Vein endothelial cell (primary cell): ENCODE data around the gene MMP23B. TPM values are rescaled to one million over a fixed set of nuclear protein-coding genes. Genes with fewer than 3 reads are reported as not detected.

ENCODE experiments used
- total RNA-seq: library from RNA; depleted of rRNA; stranded (reverse); fragments of >200 nt; gene quantifications from 2 replicates; pipeline ENCODE4 v1.2.3, GENCODE V29; 2012

Gene MMP23B
- total RNA-seq = 0.29 and 0.33 TPM in 2 replicates

DNA sequence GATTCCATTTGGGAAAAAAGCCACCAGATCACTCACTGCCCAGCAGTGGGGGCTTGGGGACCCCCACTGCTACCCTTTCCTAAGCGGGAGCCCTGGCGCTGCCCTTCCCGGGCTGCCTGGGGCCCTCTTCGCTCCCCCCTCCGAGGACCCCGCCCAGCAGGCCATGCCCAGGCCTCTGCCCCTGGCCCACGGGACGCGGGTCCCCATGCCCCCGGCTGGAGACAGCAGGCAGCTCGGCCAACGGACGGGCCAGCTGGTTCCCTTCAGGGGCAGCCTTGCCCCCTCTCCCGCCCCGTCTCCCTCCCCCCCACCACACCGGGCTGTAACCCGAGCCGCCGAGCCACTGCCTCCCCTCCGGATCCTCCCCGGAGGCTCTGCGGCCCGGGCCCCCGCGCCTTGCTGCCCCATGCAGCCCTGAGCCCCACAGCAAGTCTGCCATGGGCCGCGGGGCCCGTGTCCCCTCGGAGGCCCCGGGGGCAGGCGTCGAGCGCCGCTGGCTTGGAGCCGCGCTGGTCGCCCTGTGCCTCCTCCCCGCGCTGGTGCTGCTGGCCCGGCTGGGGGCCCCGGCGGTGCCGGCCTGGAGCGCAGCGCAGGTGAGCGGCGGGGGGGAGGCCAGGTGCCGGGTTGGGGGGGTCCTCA is at the start of gene MMP23B:
Gene MMP23B (plus strand): TSS at position 392 of the 639 bp plus-strand sequence. CDS start 46 bp downstream, at position 438.

DNA sequence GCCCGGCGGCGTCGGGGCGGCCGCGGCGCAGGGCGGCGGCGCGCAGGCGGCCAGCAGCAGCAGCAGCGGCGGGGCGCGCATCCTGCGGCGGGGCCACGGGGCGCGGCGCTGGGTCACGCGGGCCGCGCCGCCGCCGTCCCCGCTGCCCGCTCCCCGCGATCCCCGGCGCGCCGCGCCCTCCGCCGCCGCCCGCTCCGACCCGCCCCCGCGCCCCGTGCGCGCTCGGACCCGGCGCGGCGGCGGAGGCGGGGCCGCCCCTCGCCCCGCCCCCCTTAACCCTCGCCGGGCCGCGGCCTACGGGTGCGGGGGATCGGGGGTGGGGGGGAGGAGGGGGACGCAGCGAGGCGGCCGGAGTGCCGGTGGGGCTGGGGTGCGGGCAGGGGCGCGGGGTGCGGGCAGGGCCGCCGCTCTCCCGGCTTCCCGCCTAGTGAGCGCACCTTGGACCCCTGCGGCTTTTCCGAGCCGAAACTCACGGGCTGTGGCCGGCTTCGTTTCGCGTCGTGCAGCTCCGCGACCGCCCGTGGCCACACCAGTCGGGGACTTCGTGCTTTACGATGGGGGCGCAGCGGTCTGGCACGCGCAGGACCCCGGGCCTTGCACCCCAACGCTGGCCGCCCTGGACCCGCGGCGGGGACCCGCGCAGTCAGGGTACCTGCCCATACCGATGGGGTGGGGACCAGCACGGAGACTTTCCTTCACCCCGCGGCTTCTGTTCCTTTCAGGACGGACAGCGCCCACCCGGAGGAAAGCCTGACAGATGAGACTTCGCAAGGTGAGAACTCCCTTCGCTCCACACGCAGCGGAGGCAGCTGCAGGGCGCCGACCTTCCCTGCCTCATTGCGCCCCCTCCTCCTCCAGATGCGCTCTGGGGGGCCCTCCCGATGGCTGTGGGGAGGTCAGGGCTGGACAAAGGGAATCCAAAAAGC is 31.8 kb upstream of the MMP23B start, which contains the start of gene FNDC10:
Gene FNDC10 (minus strand): TSS at position 201 of the 926 bp plus-strand sequence. CDS start 120 bp downstream, at position 81.

DNA sequence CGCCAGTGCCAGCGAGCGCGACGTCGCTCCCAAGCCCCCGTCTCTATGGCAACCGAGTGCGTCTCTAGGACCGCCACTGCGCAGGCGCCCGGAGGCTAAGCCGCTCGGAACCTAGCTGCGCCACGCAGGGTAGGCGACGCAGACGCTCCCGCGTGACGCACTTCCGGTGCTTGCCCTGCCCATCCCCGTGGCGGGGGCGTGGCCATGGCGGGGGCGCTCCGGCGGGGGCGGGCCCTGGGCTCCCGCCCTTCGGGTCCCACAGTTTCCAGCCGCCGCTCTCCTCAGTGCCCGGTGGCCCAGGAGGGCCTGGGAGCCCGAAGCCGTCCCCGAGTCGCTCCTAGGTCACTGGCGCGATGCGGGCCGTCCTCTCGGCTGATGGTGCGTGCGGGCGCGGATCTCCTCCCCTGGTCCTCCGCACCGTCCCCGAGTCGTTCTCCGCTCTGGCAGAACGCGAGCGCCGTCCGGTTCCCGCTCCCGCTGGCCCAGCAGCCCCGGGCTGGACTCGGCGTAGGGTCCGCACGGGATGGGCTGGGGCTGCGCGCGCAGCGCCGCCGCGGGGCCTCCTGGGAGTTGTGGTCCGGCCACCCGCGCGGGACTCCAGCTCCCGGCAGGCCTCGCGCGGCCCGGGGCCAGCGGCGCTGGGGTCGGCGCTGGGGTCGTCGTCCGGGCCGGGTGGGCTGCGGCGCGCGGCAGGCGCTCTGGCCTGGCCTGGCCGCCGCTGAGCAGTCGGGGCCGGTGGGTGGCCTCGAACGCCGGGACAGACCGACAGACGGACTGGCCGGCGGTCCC is 16.5 kb upstream of the MMP23B start, which contains the start of gene MIB2:
Gene MIB2 (plus strand): TSS at position 245 of the 789 bp plus-strand sequence. CDS start 7,953 bp downstream, outside the sequence.

DNA sequence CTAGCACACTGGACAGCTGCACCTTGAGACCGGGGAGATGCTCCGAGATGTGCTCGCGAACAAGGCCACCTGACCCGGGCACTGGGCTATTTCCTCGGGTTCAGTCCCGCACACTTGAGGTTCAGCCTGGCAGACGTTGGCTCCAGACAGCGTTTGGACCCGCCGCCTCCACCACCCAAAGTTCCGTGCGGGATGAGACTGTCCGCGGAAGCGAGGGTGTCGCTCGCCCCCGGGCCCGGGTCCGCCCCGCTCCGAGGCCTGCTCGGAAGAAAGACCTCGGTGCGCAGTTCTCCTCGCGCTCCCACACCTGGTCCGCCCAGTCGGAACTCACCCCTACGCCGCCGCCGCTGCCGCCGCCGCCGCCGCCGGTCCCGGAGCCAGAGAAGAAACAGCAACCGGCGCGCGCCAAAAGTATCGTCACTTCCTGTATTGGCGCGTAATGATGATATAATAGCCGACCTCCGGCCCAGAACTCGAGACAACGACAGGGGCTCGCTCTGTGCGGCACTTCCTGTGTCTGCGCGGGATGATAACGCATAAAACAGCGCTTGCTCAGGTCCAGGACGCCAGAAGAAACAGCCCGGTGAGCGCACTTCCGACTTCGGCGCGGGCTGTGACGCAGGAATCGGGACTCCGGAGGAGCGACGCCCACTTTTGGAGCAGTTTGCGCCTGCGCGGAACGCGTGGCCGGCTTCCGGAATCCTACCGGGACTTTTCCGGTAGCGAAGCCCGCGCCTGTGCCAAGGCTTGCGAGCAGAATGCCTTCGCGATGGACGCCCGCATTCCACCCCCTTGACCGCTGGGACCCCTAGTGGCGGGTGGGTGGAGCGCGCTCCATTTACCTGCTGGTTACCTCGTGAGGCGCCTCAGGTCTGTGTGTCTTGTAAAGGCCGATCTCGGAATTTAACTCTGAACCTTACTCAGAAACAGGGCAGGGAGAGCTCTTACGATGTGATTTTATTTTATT is 26.9 kb downstream of the MMP23B start, which contains the start of gene CDK11B:
Gene CDK11B (minus strand): TSS at position 422 of the 967 bp plus-strand sequence. CDS start 1,519 bp downstream, outside the sequence.

Other genes starting within 250 kb of the MMP23B start
- 135 and 138 TPM in 2 replicates for gene CCNL2, start 232.8 kb upstream of the MMP23B start, total RNA-seq
- 88.0 and 89.5 TPM in 2 replicates for gene MRPL20, start 224.9 kb upstream of the MMP23B start, total RNA-seq
- under 0.01 TPM in 1 of 2 replicates, not detected in the other for gene ANKRD65, start 210.9 kb upstream of the MMP23B start, total RNA-seq
- gene VWA1, start 196.5 kb upstream of the MMP23B start, total RNA-seq = 5.0 and 5.2 TPM in 2 replicates
- gene ATAD3C, start 182.5 kb upstream of the MMP23B start, total RNA-seq = not detected in 2 replicates
- gene ATAD3B, start 160.4 kb upstream of the MMP23B start, total RNA-seq = 10.1 and 28.8 TPM in 2 replicates
- 41.8 and 49.4 TPM in 2 replicates for gene ATAD3A, start 120.0 kb upstream of the MMP23B start, total RNA-seq
- gene TMEM240, start 91.5 kb upstream of the MMP23B start, total RNA-seq = 1.7 and 4.2 TPM in 2 replicates
- 76.4 and 79.6 TPM in 2 replicates for gene SSU72, start 57.3 kb upstream of the MMP23B start, total RNA-seq
- 2.5 and 2.6 TPM in 2 replicates for gene FNDC10, start 32.0 kb upstream of the MMP23B start, total RNA-seq
- gene MIB2, start 16.7 kb upstream of the MMP23B start, total RNA-seq = 32.9 and 55.5 TPM in 2 replicates
- 7.5 and 7.7 TPM in 2 replicates for gene CDK11B, start 26.8 kb downstream of the MMP23B start, total RNA-seq
- gene SLC35E2B, start 60.6 kb downstream of the MMP23B start, total RNA-seq = 40.0 and 50.6 TPM in 2 replicates
- gene CDK11A, start 92.2 kb downstream of the MMP23B start, total RNA-seq = 11.3 and 16.7 TPM in 2 replicates
- gene NADK, start 146.3 kb downstream of the MMP23B start, total RNA-seq = 57.7 and 67.6 TPM in 2 replicates